Smooth muscle cell (in vitro differentiated cells): ENCODE measurements around the gene NEURL4. TPM values are rescaled to one million over a fixed set of nuclear protein-coding genes. Genes with fewer than 3 reads are reported as not detected.

ENCODE experiments used
- DNase-seq: peaks from one replicate; lab custom pipeline; 2025; ENCODE audit not compliant: unreplicated experiment; lab: John Stamatoyannopoulos, UW
- H2AFZ ChIP-seq: fragments of 200-600 bp; sonication (generic); 2 replicates; pipeline ENCODE4 v1.6.0; 2016; ENCODE audit warnings: antibody characterized with exemption, low read depth, mild to moderate bottlenecking
- H3F3A ChIP-seq: fragments of 200-600 bp; sonication (generic); 2 replicates; pipeline ENCODE4 v1.6.0; 2017; ENCODE audit warnings: antibody characterized with exemption, low read depth
- H3K27ac ChIP-seq: fragments of 200-600 bp; sonication (generic); 2 replicates; pipeline ENCODE4 v1.5.1; 2016; ENCODE audit warnings: low read depth, mild to moderate bottlenecking
- H3K27me3 ChIP-seq: fragments of 200-600 bp; sonication (generic); 2 replicates; pipeline ENCODE4 v1.6.1; 2016; ENCODE audit warnings: low read depth, mild to moderate bottlenecking
- H3K36me3 ChIP-seq: fragments of 200-600 bp; sonication (generic); 2 replicates; pipeline ENCODE4 v1.5.1; 2016; ENCODE audit warnings: low read depth
- H3K4me1 ChIP-seq: fragments of 200-600 bp; sonication (generic); 2 replicates; pipeline ENCODE4 v1.5.1; 2016; ENCODE audit warnings: low read depth
- H3K4me2 ChIP-seq: fragments of 200-600 bp; sonication (generic); 2 replicates; pipeline ENCODE4 v1.6.0; 2016; ENCODE audit warnings: mild to moderate bottlenecking
- H3K4me3 ChIP-seq: fragments of 200-600 bp; sonication (generic); 2 replicates; pipeline ENCODE4 v1.5.1; 2016; ENCODE audit warnings: mild to moderate bottlenecking
- H3K79me2 ChIP-seq: fragments of 200-600 bp; sonication (generic); 2 replicates; pipeline ENCODE4 v1.6.0; 2016; ENCODE audit warnings: low read depth, mild to moderate bottlenecking
- H3K9ac ChIP-seq: fragments of 200-600 bp; sonication (generic); 2 replicates; pipeline ENCODE4 v1.6.0; 2016; ENCODE audit warnings: low read depth
- H3K9me3 ChIP-seq: fragments of 200-600 bp; sonication (generic); replicated peaks from 2 replicates; pipeline ENCODE4 v1.5.1; 2016; ENCODE audit warnings: low read depth
- H4K20me1 ChIP-seq: fragments of 200-600 bp; sonication (generic); 2 replicates; pipeline ENCODE4 v1.6.0; 2016; ENCODE audit warnings: low read depth
- CTCF ChIP-seq: fragments of 200-600 bp; sonication (generic); IDR thresholded peaks from 2 replicates; pipeline ENCODE4 v1.5.1; 2017; ENCODE audit warnings: borderline replicate concordance, mild to moderate bottlenecking, antibody characterized with exemption; ENCODE audit not compliant: insufficient read depth, poor library complexity, severe bottlenecking
- WGBS: methylation state at CpG from one replicate; pipeline ENCODE4 v1.1.7; 2016; ENCODE audit warnings: low lambda C conversion rate; 5-methylcytosine and 5-hydroxymethylcytosine counted together
- polyA plus RNA-seq: library from polyadenylated mRNA; unstranded; fragments of >200 nt; fragmentation: Nextera tagmentation; extraction: Ambion mirVana; gene quantifications from 2 replicates; pipeline ENCODE4 v1.2.1, GENCODE V29; 2016
- total RNA-seq: library from RNA; depleted of rRNA; stranded (reverse); fragments of >200 nt; gene quantifications from 2 replicates; pipeline ENCODE4 v1.2.3, GENCODE V29; 2014

Gene NEURL4
- total and polyA plus RNA-seq, 2 experiments from 2014 or later = 5.1 to 8.6 TPM

- H3K9me3 ChIP-seq = no peaks in the 10 kb centered on the region
- peaks cover 30% of the 10 kb centered on the region for H3F3A ChIP-seq
- DNase-seq = no peak
- no peak overlapping the region for H2AFZ ChIP-seq
- peak overlapping the region; percentile 98 for H3K9ac ChIP-seq
- H3K27ac ChIP-seq = peak overlapping the region; percentile 95
- WGBS = under 1% methylated on average over 60 of the region's 104 CpGs
- peaks cover 10% of the 10 kb centered on the region for H3K4me1 ChIP-seq
- no peaks in the 10 kb centered on the region for H3K27me3 ChIP-seq
- H4K20me1 ChIP-seq = peaks cover 52% of the 10 kb centered on the region
- peak; percentile 9 for TF ChIP-seq CTCF
- H3K36me3 ChIP-seq = peaks cover 4% of the 10 kb centered on the region
- H3K79me2 ChIP-seq = peaks cover 53% of the 10 kb centered on the region
- H3K4me3 ChIP-seq = peak overlapping the region; percentile 85
- H3K4me2 ChIP-seq = peak overlapping the region; percentile 99
Observed at GRCh38 chr17:7307686-7308624, 21.2 kb downstream of the NEURL4 start.

- peak within 1 kb of the TSS; percentile 98 for H3K9ac ChIP-seq
- H3K4me2 ChIP-seq = peak within 1 kb of the TSS; percentile 99
- H3K27ac ChIP-seq = peak within 1 kb of the TSS; percentile 95
- H3K9me3 ChIP-seq = no peaks in the 10 kb centered on the region
- peaks cover 4% of the 10 kb centered on the region for H3K36me3 ChIP-seq
- DNase-seq = peak; percentile 100
- WGBS = under 1% methylated on average over 64 of the region's 64 CpGs
- peaks cover 43% of the 10 kb centered on the region for H4K20me1 ChIP-seq
- H3K27me3 ChIP-seq = no peaks in the 10 kb centered on the region
- peak within 1 kb of the TSS; percentile 56 for H2AFZ ChIP-seq
- peak within 1 kb of the TSS; percentile 85 for H3K4me3 ChIP-seq
- H3K4me1 ChIP-seq = peaks cover 10% of the 10 kb centered on the region
- peaks cover 23% of the 10 kb centered on the region for H3F3A ChIP-seq
- H3K79me2 ChIP-seq = peaks cover 45% of the 10 kb centered on the region
- no peak for TF ChIP-seq CTCF
Observed at GRCh38 chr17:7306911-7307685, 22.0 kb downstream of the NEURL4 start, which contains the start of gene EIF5A. EIF5A (plus strand) TSS chr17:7307628; CDS start chr17:7309636, 2,008 bp downstream.

GRCh38 chr17:7304179-7304578 is 25.0 kb downstream of the NEURL4 start:
- peaks cover 2% of the 10 kb centered on the region for H3K4me1 ChIP-seq
- no peaks in the 10 kb centered on the region for H3K27me3 ChIP-seq
- no peak overlapping the region for H3K9ac ChIP-seq
- no peak for TF ChIP-seq CTCF
- H3K9me3 ChIP-seq = no peaks in the 10 kb centered on the region
- peaks cover 14% of the 10 kb centered on the region for H4K20me1 ChIP-seq
- DNase-seq = no peak
- H3K4me3 ChIP-seq = no peak overlapping the region
- H3F3A ChIP-seq = peaks cover 5% of the 10 kb centered on the region
- no peak overlapping the region for H3K27ac ChIP-seq
- no peak overlapping the region for H2AFZ ChIP-seq
- 97% methylated on average over 7 of the region's 7 CpGs for WGBS
- peaks cover 17% of the 10 kb centered on the region for H3K79me2 ChIP-seq
- no peaks in the 10 kb centered on the region for H3K36me3 ChIP-seq
- no peak overlapping the region for H3K4me2 ChIP-seq
